Spinal cord (tissue), 10 donors: ENCODE data around the gene PDGFD. TPM values are rescaled to one million over a fixed set of nuclear protein-coding genes. Genes with fewer than 3 reads are reported as not detected.
A peak's percentile ranks its signal among the peaks of the same experiment; 100 is the strongest.

ENCODE experiments used
- DNase-seq, 6 donors: peaks; one replicate each; pipeline versions ENCODE4 v3.0.0 to v3.0.0-alpha.2; 2013 to 2015; ENCODE audit warnings: low spot score in 6 of 6, low read depth in 4 of 6
- H3K27ac ChIP-seq: one replicate; pipeline ENCODE4 v1.5.1; 2013; ENCODE audit warnings: low read depth, low read length, control low read depth
- H3K27me3 ChIP-seq: one replicate; pipeline ENCODE4 v1.6.1; 2013; ENCODE audit warnings: low read length; ENCODE audit not compliant: control insufficient read depth, insufficient read depth
- H3K36me3 ChIP-seq: one replicate; pipeline ENCODE4 v1.6.1; 2013; ENCODE audit warnings: low read length; ENCODE audit not compliant: control insufficient read depth, insufficient read depth
- H3K4me1 ChIP-seq: one replicate; pipeline ENCODE4 v1.6.1; 2013; ENCODE audit warnings: low read length; ENCODE audit not compliant: control insufficient read depth, insufficient read depth
- H3K4me3 ChIP-seq: one replicate; pipeline ENCODE4 v1.5.1; 2013; ENCODE audit warnings: low read depth, low read length, control low read depth
- H3K9me3 ChIP-seq: one replicate; pipeline ENCODE4 v1.6.1; 2013; ENCODE audit warnings: low read length; ENCODE audit not compliant: control insufficient read depth, insufficient read depth
- WGBS: methylation state at CpG from one replicate; pipeline ENCODE4 v1.1.5; 2013; ENCODE audit warnings: missing lambda C conversion rate; ENCODE audit not compliant: insufficient coverage; 5-methylcytosine and 5-hydroxymethylcytosine counted together
- polyA plus RNA-seq, 2 donors: library from polyadenylated mRNA; unstranded; fragments of 120-200 nt; gene quantifications; one replicate each; pipeline ENCODE4 v1.2.1, GENCODE V29; 2013; ENCODE audit not compliant: insufficient read length in 2 of 2
- total RNA-seq, 2 donors: library from RNA; depleted of rRNA in 1 of 2; stranded (reverse); fragments of 120-200 nt in 1 of 2; fragments of >200 nt in 1 of 2; gene quantifications; one replicate each; pipeline versions ENCODE4 v1.2.3 to v1.2.4, GENCODE V29; 2013 to 2014
- donor health status: healthy.

The PDGFD gene
- total and polyA plus RNA-seq, 4 donors: 10.0 to 34.2 (median 22.1) TPM

DNA sequence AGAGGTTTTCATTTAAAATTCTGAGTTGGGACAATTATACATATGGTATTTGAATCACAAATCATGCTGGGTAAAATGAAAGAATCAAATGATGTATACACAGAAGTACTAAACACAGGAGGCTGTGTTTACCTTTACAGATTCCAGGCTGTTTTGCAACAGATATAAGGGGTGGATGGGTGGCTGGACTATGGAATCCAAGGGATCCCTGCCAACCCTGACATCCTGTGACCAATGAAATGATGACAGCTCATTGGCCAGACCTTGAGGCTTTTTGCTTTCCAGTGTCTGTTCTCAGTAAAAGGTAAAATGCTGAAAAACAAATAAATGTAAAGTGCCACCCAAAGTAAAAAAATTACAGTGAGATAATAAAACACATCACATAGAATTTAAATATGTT, 130.8 kb downstream of the PDGFD start:
- Histone ChIP-seq H3K27ac (no peak overlapping the region), H3K27me3 (no peaks in the 10 kb centered on the region), H3K4me3 (no peak overlapping the region), H3K36me3 (no peaks in the 10 kb centered on the region), H3K4me1 (no peaks in the 10 kb centered on the region), H3K9me3 (no peaks in the 10 kb centered on the region)
- DNase-seq: peak in 1 of 6 donors; percentile 18

DNA sequence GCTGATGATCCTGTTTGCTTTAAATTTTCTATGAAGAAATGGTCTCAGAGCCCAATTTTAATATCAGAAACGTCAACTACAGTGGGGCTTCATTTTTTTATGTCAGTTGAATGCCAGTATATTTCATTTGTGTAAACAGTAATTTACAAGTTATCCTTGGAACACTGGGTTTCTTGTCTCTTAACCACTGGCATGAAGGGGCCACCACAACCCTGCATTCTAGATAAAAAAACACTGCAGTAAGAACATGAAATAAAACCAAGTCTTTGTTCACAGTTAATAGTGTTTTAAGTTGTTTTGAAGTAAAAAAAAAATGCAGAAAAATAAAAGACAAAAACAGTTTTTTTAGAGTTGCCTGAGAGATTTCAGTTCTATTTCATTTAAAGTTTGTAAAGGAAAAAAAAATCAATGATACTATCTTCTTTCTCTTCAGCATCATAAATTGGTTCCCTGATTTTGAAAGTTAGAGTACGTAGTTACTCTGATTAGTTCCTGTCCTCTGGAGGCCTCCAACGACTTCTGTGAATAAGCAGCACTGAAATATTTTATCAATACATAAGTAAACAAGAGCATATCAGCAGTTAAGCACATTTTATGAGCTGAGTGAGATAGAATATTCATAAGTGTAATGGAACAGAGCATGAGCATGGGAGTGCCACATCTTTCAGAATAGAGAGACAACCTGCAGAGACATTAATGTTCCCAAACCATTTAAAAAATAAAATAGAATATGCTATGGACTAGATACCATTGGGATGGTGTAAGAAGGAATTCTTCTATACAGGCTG, 135.3 kb downstream of the PDGFD start:
- no peaks in the 10 kb centered on the region for H3K9me3 ChIP-seq
- no peaks in the 10 kb centered on the region for H3K4me1 ChIP-seq
- no peak overlapping the region for H3K4me3 ChIP-seq
- DNase-seq: peak in 1 of 6 donors; percentile 51
- H3K36me3 ChIP-seq: no peaks in the 10 kb centered on the region
- WGBS: no CpG with 5 or more reads among the region's 3 CpGs
- H3K27me3 ChIP-seq: no peaks in the 10 kb centered on the region
- no peak overlapping the region for H3K27ac ChIP-seq

- no peak overlapping the region for H3K4me3 ChIP-seq
- H3K4me1 ChIP-seq: no peaks in the 10 kb centered on the region
- no peak overlapping the region for H3K27ac ChIP-seq
- H3K36me3 ChIP-seq: no peaks in the 10 kb centered on the region
- H3K27me3 ChIP-seq: no peaks in the 10 kb centered on the region
- DNase-seq: no peak
- WGBS: no CpG with 5 or more reads among the region's 2 CpGs
- no peaks in the 10 kb centered on the region for H3K9me3 ChIP-seq
Observed at GRCh38 chr11:104024572-104024971, 139.4 kb downstream of the PDGFD start.

GRCh38 chr11:104015649-104016415, 148.1 kb downstream of the PDGFD start:
- Histone ChIP-seq H3K9me3 (no peaks in the 10 kb centered on the region), H3K4me3 (no peak overlapping the region), H3K27ac (no peak overlapping the region), H3K27me3 (no peaks in the 10 kb centered on the region), H3K36me3 (no peaks in the 10 kb centered on the region), H3K4me1 (no peaks in the 10 kb centered on the region)
- DNase-seq: no peak
- 100% methylated on average over 1 of the region's 3 CpGs for WGBS

GRCh38 chr11:104011044-104011443, 152.9 kb downstream of the PDGFD start:
- H3K27me3 ChIP-seq: no peaks in the 10 kb centered on the region
- DNase-seq: no peak
- no peaks in the 10 kb centered on the region for H3K9me3 ChIP-seq
- no peak overlapping the region for H3K4me3 ChIP-seq
- H3K27ac ChIP-seq: no peak overlapping the region
- no peaks in the 10 kb centered on the region for H3K36me3 ChIP-seq
- no peaks in the 10 kb centered on the region for H3K4me1 ChIP-seq
- WGBS: no CpG with 5 or more reads among the region's 2 CpGs

- no peaks in the 10 kb centered on the region for H3K4me1 ChIP-seq
- no peak overlapping the region for H3K27ac ChIP-seq
- DNase-seq: peak in 1 of 6 donors; percentile 76
- H3K36me3 ChIP-seq: no peaks in the 10 kb centered on the region
- 20% methylated on average over 1 of the region's 3 CpGs for WGBS
- no peaks in the 10 kb centered on the region for H3K27me3 ChIP-seq
- no peaks in the 10 kb centered on the region for H3K9me3 ChIP-seq
- H3K4me3 ChIP-seq: no peak overlapping the region
Observed at GRCh38 chr11:104009744-104010143, 154.2 kb downstream of the PDGFD start.

DNA sequence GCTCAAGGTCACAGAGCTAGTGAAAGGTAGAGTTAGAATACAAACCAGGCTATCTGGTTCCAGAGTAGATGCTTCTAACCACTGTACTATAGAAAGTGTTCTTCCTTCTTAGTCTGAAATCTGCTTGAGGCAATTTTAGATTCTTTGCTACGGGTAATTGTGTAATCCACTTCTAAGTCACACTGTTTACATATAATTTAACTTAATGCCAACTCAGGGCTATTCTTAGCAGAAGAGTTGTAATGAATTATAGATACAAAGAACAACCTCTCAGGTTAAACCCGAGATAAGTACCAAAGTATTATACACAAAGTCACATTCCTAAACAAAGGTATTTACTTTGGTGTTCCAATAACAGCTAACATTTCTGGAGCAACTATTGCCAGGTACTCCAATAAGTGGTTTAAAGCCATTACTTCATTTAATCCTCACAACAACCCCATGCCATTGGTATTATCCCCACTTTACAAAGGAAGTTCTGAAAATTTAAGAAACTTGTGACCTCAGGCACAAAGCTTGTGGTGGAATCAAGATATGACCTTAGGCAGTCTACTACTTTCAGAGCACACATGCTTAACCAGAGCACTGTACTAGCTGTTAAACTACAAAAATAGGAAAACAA, 158.6 kb downstream of the PDGFD start:
- no CpG with 5 or more reads among the region's 2 CpGs for WGBS

DNA sequence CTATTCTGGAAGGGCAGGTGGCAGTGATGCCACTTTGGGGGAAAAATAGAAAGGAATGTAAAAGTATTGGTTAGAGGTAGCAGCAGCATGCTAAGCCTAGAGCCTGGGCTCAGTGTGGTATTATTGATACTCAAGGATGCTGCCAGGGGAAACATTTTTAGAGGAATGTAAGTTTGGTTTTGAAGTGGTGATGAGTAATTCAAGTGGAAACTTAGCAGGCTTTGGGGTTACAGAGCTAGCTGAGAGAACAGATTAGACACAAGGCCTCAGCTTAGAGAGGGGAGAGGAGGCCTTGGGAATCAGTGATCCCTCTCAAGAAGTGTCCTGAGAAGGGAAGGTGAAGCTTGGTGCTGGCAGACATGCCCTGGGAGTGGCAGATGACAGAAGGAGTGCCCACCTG, 160.5 kb downstream of the PDGFD start:
- DNase-seq: no peak
- Histone ChIP-seq H3K4me1 (peaks cover 4% of the 10 kb centered on the region), H3K27ac (no peak overlapping the region)

More for the DNA sequence above, 158.6 kb downstream of the PDGFD start:
- H3K4me1 ChIP-seq: no peaks in the 10 kb centered on the region
- no peak for DNase-seq
- H3K4me3 ChIP-seq: no peak overlapping the region
- H3K27me3 ChIP-seq: no peaks in the 10 kb centered on the region
- H3K27ac ChIP-seq: no peak overlapping the region
- no peaks in the 10 kb centered on the region for H3K9me3 ChIP-seq
- no peaks in the 10 kb centered on the region for H3K36me3 ChIP-seq

GRCh38 chr11:104001561-104002056, 162.3 kb downstream of the PDGFD start:
- Histone ChIP-seq H3K27me3 (no peaks in the 10 kb centered on the region), H3K36me3 (no peaks in the 10 kb centered on the region), H3K27ac (no peak overlapping the region), H3K4me3 (no peak overlapping the region), H3K4me1 (peaks cover 4% of the 10 kb centered on the region), H3K9me3 (no peaks in the 10 kb centered on the region)
- 92% methylated on average over 2 of the region's 3 CpGs for WGBS
- no peak for DNase-seq

More for the DNA sequence above, 160.5 kb downstream of the PDGFD start:
- Histone ChIP-seq H3K27me3 (no peaks in the 10 kb centered on the region), H3K36me3 (no peaks in the 10 kb centered on the region), H3K4me3 (no peak overlapping the region), H3K9me3 (no peaks in the 10 kb centered on the region)
